OCI-LY1 (cell line): ENCODE measurements around the gene ACAP3.

Experiments used
- H2AFZ ChIP-seq: fragments of 200-600 bp; sonication (generic), shearing (Covaris generic); 2 replicates; pipeline ENCODE4 v1.6.0; 2014; ENCODE audit warnings: antibody characterized with exemption, mild to moderate bottlenecking, low read length
- H3F3A ChIP-seq: fragments of 200-600 bp; sonication (generic), shearing (Covaris generic); 2 replicates; pipeline ENCODE4 v1.6.0; 2014; ENCODE audit warnings: mild to moderate bottlenecking, antibody characterized with exemption, low read length, moderate library complexity; ENCODE audit not compliant: insufficient read depth
- H3K27ac ChIP-seq: fragments of 200-600 bp; sonication (generic); 2 replicates; pipeline ENCODE4 v1.5.1; 2014; ENCODE audit warnings: low read length, mixed run types, mild to moderate bottlenecking, low read depth; ENCODE audit not compliant: poor library complexity, severe bottlenecking
- H3K27me3 ChIP-seq: fragments of 200-600 bp; sonication (generic); 2 replicates; pipeline ENCODE4 v1.6.0; 2014; ENCODE audit warnings: antibody characterized with exemption, mild to moderate bottlenecking, low read length, moderate library complexity; ENCODE audit not compliant: insufficient read depth
- H3K36me3 ChIP-seq: fragments of 200-600 bp; sonication (generic); 2 replicates; pipeline ENCODE4 v1.6.1; 2014; ENCODE audit warnings: mild to moderate bottlenecking, antibody characterized with exemption, low read length, moderate library complexity, mixed read lengths; ENCODE audit not compliant: insufficient read depth
- H3K4me1 ChIP-seq: fragments of 200-600 bp; sonication (generic); 2 replicates; pipeline ENCODE4 v1.5.1; 2014; ENCODE audit warnings: mild to moderate bottlenecking, low read length, moderate library complexity; ENCODE audit not compliant: insufficient read depth, severe bottlenecking
- H3K4me2 ChIP-seq: fragments of 200-600 bp; sonication (generic), shearing (Covaris generic); 2 replicates; pipeline ENCODE4 v1.6.1; 2014; ENCODE audit warnings: low read length
- H3K4me3 ChIP-seq: fragments of 200-600 bp; sonication (generic); 2 replicates; pipeline ENCODE4 v1.5.1; 2014; ENCODE audit warnings: low read length, low read depth, mild to moderate bottlenecking, mixed read lengths; ENCODE audit not compliant: poor library complexity, severe bottlenecking
- H3K79me2 ChIP-seq: fragments of 200-600 bp; shearing (Covaris generic); 2 replicates; pipeline ENCODE4 v1.6.1; 2016; ENCODE audit warnings: mixed run types, low read length, mixed read lengths; ENCODE audit not compliant: insufficient read depth
- H3K9ac ChIP-seq: fragments of 200-600 bp; sonication (generic), shearing (Covaris generic); 2 replicates; pipeline ENCODE4 v1.6.1; 2014; ENCODE audit warnings: mild to moderate bottlenecking, low read length, mixed read lengths
- H3K9me2 ChIP-seq: fragments of 200-600 bp; sonication (generic), shearing (Covaris generic); 2 replicates; pipeline ENCODE4 v1.6.1; 2014; ENCODE audit warnings: low read depth, mild to moderate bottlenecking, low read length, mixed read lengths
- H3K9me3 ChIP-seq: fragments of 200-600 bp; shearing (Covaris generic); 2 replicates; pipeline ENCODE4 v1.6.1; 2014; ENCODE audit warnings: low read length, mixed read lengths
- H4K20me1 ChIP-seq: fragments of 200-600 bp; sonication (generic), shearing (Covaris generic); 2 replicates; pipeline ENCODE4 v1.6.0; 2016; ENCODE audit warnings: mild to moderate bottlenecking, low read length; ENCODE audit not compliant: insufficient read depth
- CTCF ChIP-seq: fragments of 200-600 bp; sonication (generic), shearing (Covaris generic); IDR thresholded peaks from 2 replicates; pipeline ENCODE4 v1.5.1; 2017; ENCODE audit warnings: mild to moderate bottlenecking, antibody characterized with exemption, low read length, moderate library complexity, mixed read lengths
- EZH2 ChIP-seq: fragments of 200-600 bp; sonication (generic), shearing (Covaris generic); IDR thresholded peaks from 2 replicates; pipeline ENCODE4 v1.8.0; 2017; ENCODE audit warnings: borderline replicate concordance, mixed run types, mild to moderate bottlenecking, antibody characterized with exemption, low read length, moderate library complexity, mixed read lengths

ACAP3 gene

GRCh38 chr1:1273512-1274298, 34.0 kb downstream of the ACAP3 start, which contains the start of gene UBE2J2:
Gene UBE2J2, minus strand, starts transcription at chr1:1273854. Its CDS starts 5,862 bp downstream, at chr1:1267992.
- Histone ChIP-seq H4K20me1 (no peaks in the 10 kb centered on the region), H3K9ac (peak within 1 kb of the TSS; percentile 94), H3K27me3 (no peaks in the 10 kb centered on the region), H3K27ac (no peak within 1 kb of the TSS), H3K4me2 (peak within 1 kb of the TSS; percentile 99), H3K4me3 (peak within 1 kb of the TSS; percentile 81), H2AFZ (no peak within 1 kb of the TSS), H3K36me3 (peaks cover 17% of the 10 kb centered on the region), H3K9me2 (no peaks in the 10 kb centered on the region), H3K4me1 (peaks cover 28% of the 10 kb centered on the region), H3K9me3 (peaks cover 3% of the 10 kb centered on the region; the same call in 1 of the 2 replicates), H3F3A (no peaks in the 10 kb centered on the region), H3K79me2 (peaks cover 38% of the 10 kb centered on the region)
- no peak for TF ChIP-seq EZH2
- TF ChIP-seq CTCF = no peak

GRCh38 chr1:1273209-1273511, 34.6 kb downstream of the ACAP3 start:
- H3K79me2 ChIP-seq = peaks cover 38% of the 10 kb centered on the region
- H3K4me2 ChIP-seq = peak overlapping the region; percentile 99
- H3K36me3 ChIP-seq = peaks cover 23% of the 10 kb centered on the region
- peaks cover 3% of the 10 kb centered on the region; the same call in 1 of the 2 replicates for H3K9me3 ChIP-seq
- no peak for TF ChIP-seq CTCF
- no peak for TF ChIP-seq EZH2
- H3K27ac ChIP-seq = no peak overlapping the region
- no peaks in the 10 kb centered on the region for H3K27me3 ChIP-seq
- peak overlapping the region; percentile 77 for H3K9ac ChIP-seq
- H3F3A ChIP-seq = no peaks in the 10 kb centered on the region
- H3K4me3 ChIP-seq = peak overlapping the region; percentile 81
- no peak overlapping the region for H2AFZ ChIP-seq
- no peaks in the 10 kb centered on the region for H4K20me1 ChIP-seq
- no peaks in the 10 kb centered on the region for H3K9me2 ChIP-seq
- H3K4me1 ChIP-seq = peaks cover 28% of the 10 kb centered on the region

- H3K79me2 ChIP-seq = peaks cover 38% of the 10 kb centered on the region
- H3K36me3 ChIP-seq = peaks cover 28% of the 10 kb centered on the region
These were observed 35.2 kb downstream of the ACAP3 start for GRCh38 chr1:1272341-1273208.

More at GRCh38 chr1:1272341-1273208, 35.2 kb downstream of the ACAP3 start:
- H3K4me2 ChIP-seq = peak overlapping the region; percentile 99
- H3K27ac ChIP-seq = no peak overlapping the region
- peak overlapping the region; percentile 77 for H3K9ac ChIP-seq
- TF ChIP-seq EZH2 (no peak), CTCF (no peak)
- H3K9me2 ChIP-seq = no peaks in the 10 kb centered on the region
- no peaks in the 10 kb centered on the region for H4K20me1 ChIP-seq
- peaks cover 3% of the 10 kb centered on the region; the same call in 1 of the 2 replicates for H3K9me3 ChIP-seq
- no peaks in the 10 kb centered on the region for H3F3A ChIP-seq
- no peak overlapping the region for H2AFZ ChIP-seq
- peaks cover 28% of the 10 kb centered on the region for H3K4me1 ChIP-seq
- H3K27me3 ChIP-seq = no peaks in the 10 kb centered on the region
- peak overlapping the region; percentile 81 for H3K4me3 ChIP-seq
